HepG2 (cell line): ENCODE results near the gene CBL. TPM values are rescaled to one million over a fixed set of nuclear protein-coding genes. Genes with fewer than 3 reads are reported as not detected.

Experiments
- ARID5B ChIP-seq: IDR thresholded peaks from 2 replicates; pipeline ENCODE4 v1.4.0; 2020; ENCODE audit warnings: mild to moderate bottlenecking, missing genetic modification reagents
- ATF7 ChIP-seq, 2 experiments: fragments of 450-650 bp in 1 of 2; sonication (generic) in 1 of 2; formaldehyde crosslinking in 1 of 2; IDR thresholded peaks; 2 replicates each; pipeline versions ENCODE4 v1.4.0 to v1.6.1; 2016 to 2020; ENCODE audit warnings: antibody characterized with exemption in 1 of 2, mild to moderate bottlenecking in 1 of 2, missing genetic modification reagents in 1 of 2
- DMTF1 ChIP-seq: sonication (generic); formaldehyde crosslinking; IDR thresholded peaks from 2 replicates; pipeline ENCODE4 v1.4.0; 2020; ENCODE audit warnings: mild to moderate bottlenecking, missing genetic modification reagents
- DRAP1 ChIP-seq: IDR thresholded peaks from 2 replicates; pipeline ENCODE4 v1.6.1; 2016; ENCODE audit warnings: missing genetic modification reagents, missing compliant biosample characterization
- HNRNPLL ChIP-seq: fragments of 200-400 bp; formaldehyde crosslinking; IDR thresholded peaks from 2 replicates; pipeline ENCODE4 v1.6.1; 2017; ENCODE audit warnings: mild to moderate bottlenecking, low read depth, low read length; ENCODE audit not compliant: poor library complexity, severe bottlenecking
- HOXA3 ChIP-seq: sonication (generic); formaldehyde crosslinking; IDR thresholded peaks from 2 replicates; pipeline ENCODE4 v1.5.0; 2020; ENCODE audit warnings: missing genetic modification reagents
- NCOA1 ChIP-seq: sonication (generic); formaldehyde crosslinking; IDR thresholded peaks from 2 replicates; pipeline ENCODE4 v1.9.0; 2021; ENCODE audit warnings: missing genetic modification reagents
- PITX1 ChIP-seq: sonication (generic); formaldehyde crosslinking; IDR thresholded peaks from 2 replicates; pipeline ENCODE4 v1.5.1; 2020; ENCODE audit warnings: mild to moderate bottlenecking, missing genetic modification reagents
- POLR2A ChIP-seq, 2 experiments: IDR thresholded peaks; 2 replicates each; pipeline ENCODE4 v1.6.1; 2011; ENCODE audit warnings: low read depth in 2 of 2, low read length in 2 of 2, mild to moderate bottlenecking in 1 of 2, moderate library complexity in 1 of 2; ENCODE audit not compliant: insufficient read depth in 1 of 2
- SIX1 ChIP-seq: sonication (generic); formaldehyde crosslinking; IDR thresholded peaks from 2 replicates; pipeline ENCODE4 v1.4.0; 2020; ENCODE audit warnings: missing genetic modification reagents, borderline replicate concordance
- STAT5B ChIP-seq: sonication (generic); formaldehyde crosslinking; IDR thresholded peaks from 2 replicates; pipeline ENCODE4 v1.4.0; 2020; ENCODE audit warnings: missing genetic modification reagents
- TEAD3 ChIP-seq: optimal IDR thresholded peaks from 2 replicates; pipeline ENCODE3; 2016; ENCODE audit warnings: borderline replicate concordance
- THAP11 ChIP-seq: IDR thresholded peaks from 2 replicates; pipeline ENCODE4 v1.6.1; 2016; ENCODE audit warnings: missing biosample characterization, missing genetic modification reagents
- ZFY ChIP-seq: sonication (generic); formaldehyde crosslinking; IDR thresholded peaks from 2 replicates; pipeline ENCODE4 v1.4.0; 2020; ENCODE audit warnings: missing genetic modification reagents
- ZGPAT ChIP-seq: IDR thresholded peaks from 2 replicates; pipeline ENCODE4 v1.6.1; 2016; ENCODE audit warnings: mild to moderate bottlenecking
- ZNF253 ChIP-seq: sonication (generic); formaldehyde crosslinking; IDR thresholded peaks from 2 replicates; pipeline ENCODE4 v1.8.0; 2022; ENCODE audit warnings: mild to moderate bottlenecking, missing genetic modification reagents, borderline replicate concordance
- ZNF335 ChIP-seq: sonication (generic); formaldehyde crosslinking; IDR thresholded peaks from 2 replicates; pipeline ENCODE4 v1.4.0; 2020; ENCODE audit warnings: missing genetic modification reagents
- ZNF33A ChIP-seq: sonication (generic); formaldehyde crosslinking; IDR thresholded peaks from 2 replicates; pipeline ENCODE4 v1.5.1; 2020; ENCODE audit warnings: missing genetic modification reagents, mild to moderate bottlenecking, moderate library complexity, borderline replicate concordance
- ZNF34 ChIP-seq: sonication (generic); formaldehyde crosslinking; IDR thresholded peaks from 2 replicates; pipeline ENCODE4 v1.4.0; 2020; ENCODE audit warnings: mild to moderate bottlenecking, missing genetic modification reagents, borderline replicate concordance
- ZNF501 ChIP-seq: sonication (generic); formaldehyde crosslinking; IDR thresholded peaks from 2 replicates; pipeline ENCODE4 v1.5.1; 2020; ENCODE audit warnings: mild to moderate bottlenecking, moderate library complexity, missing genetic modification reagents
- polyA plus RNA-seq, 8 experiments: library from polyadenylated mRNA; depleted of rRNA in 3 of 8; stranded (reverse) in 7 of 8; unstranded in 1 of 8; fragments of >200 nt; fragmentation: Illumina TruSeq in 4 of 8; extraction: Trizol in 4 of 8; gene quantifications; 2 replicates each; pipeline versions ENCODE4 v1.2.1 to v1.2.3, GENCODE V29; 2011 to 2016; ENCODE audit warnings: low read depth in 4 of 8, missing spikeins in 1 of 8, mixed read lengths in 1 of 8; ENCODE audit not compliant: insufficient read depth in 1 of 8
- total RNA-seq, 5 experiments: library from RNA; depleted of rRNA; stranded (reverse); fragments of >200 nt; fragmentation: Illumina TruSeq; extraction: Trizol; gene quantifications; 2 replicates each; pipeline ENCODE4 v1.2.3, GENCODE V29; 2016; ENCODE audit warnings: low read depth in 1 of 5

CBL gene
- total and polyA plus RNA-seq, 2 of the 13 experiments (the other 11 are each of a cell fraction or from before 2014, with no cell fraction given), result 6.6 to 7.4 TPM

- TF ChIP-seq ZNF33A (no peak), ARID5B (CRISPR knock-in tag) (0 out of 2 replicates have a peak, but pooled peaks have one; percentile 34), PITX1 (CRISPR knock-in tag) (0 out of 2 replicates have a peak, but pooled peaks have one; percentile 16), THAP11 (CRISPR knock-in tag) (peak; percentile 44; the same call in 1 of the 2 replicates), TEAD3 (CRISPR knock-in tag) (no peak), POLR2A (IDR thresholded peaks at IDR 0.05; ENCODE audit: insufficient read depth in 1 of 2, low read depth in 2 of 2, low read length in 2 of 2) (peak in 1 of 2 experiments; percentile 41; a peak in 1 of 4 replicates), HOXA3 (peak; percentile 82), ZNF253 (CRISPR knock-in tag) (no peak), HNRNPLL (peak; percentile 15), NCOA1 (CRISPR knock-in tag) (0 out of 2 replicates have a peak, but pooled peaks have one; percentile 30), ZNF34 (peak; percentile 53; the same call in 1 of the 2 replicates), ZGPAT (CRISPR knock-in tag) (0 out of 2 replicates have a peak, but pooled peaks have one; percentile 32), ZFY (CRISPR knock-in tag) (0 out of 2 replicates have a peak, but pooled peaks have one; percentile 45), ZNF335 (CRISPR knock-in tag) (peak; percentile 54; the same call in 1 of the 2 replicates), DRAP1 (CRISPR knock-in tag) (0 out of 2 replicates have a peak, but pooled peaks have one; percentile 19), DMTF1 (CRISPR knock-in tag) (no peak), ZNF501 (CRISPR knock-in tag) (0 out of 2 replicates have a peak, but pooled peaks have one; percentile 7), STAT5B (CRISPR knock-in tag) (no peak), SIX1 (CRISPR knock-in tag) (no peak), ATF7 (IDR thresholded peaks at IDR 0.05) (no peak), ATF7 (CRISPR knock-in tag; IDR thresholded peaks at IDR 0.05) (0 out of 2 replicates have a peak, but pooled peaks have one; percentile 37)
Measured at GRCh38 chr11:119318240-119319135, 112.3 kb downstream of the CBL start (continued).
